Activated CD4-positive, alpha-beta T cell treated with anti-CD3 and anti-CD28 coated beads for 4 hours (primary cell): ENCODE data around the gene EME2.
"Not testable (repeated sequence)": the region's sequence is repeated elsewhere in the genome, so short reads cannot be mapped to it uniquely, and the experiment has no call there.

ENCODE experiments used
- DNase-seq, 2 donors: peaks; one replicate each; pipeline ENCODE4 v3.0.0-alpha.2; 2020

EME2 gene

DNA sequence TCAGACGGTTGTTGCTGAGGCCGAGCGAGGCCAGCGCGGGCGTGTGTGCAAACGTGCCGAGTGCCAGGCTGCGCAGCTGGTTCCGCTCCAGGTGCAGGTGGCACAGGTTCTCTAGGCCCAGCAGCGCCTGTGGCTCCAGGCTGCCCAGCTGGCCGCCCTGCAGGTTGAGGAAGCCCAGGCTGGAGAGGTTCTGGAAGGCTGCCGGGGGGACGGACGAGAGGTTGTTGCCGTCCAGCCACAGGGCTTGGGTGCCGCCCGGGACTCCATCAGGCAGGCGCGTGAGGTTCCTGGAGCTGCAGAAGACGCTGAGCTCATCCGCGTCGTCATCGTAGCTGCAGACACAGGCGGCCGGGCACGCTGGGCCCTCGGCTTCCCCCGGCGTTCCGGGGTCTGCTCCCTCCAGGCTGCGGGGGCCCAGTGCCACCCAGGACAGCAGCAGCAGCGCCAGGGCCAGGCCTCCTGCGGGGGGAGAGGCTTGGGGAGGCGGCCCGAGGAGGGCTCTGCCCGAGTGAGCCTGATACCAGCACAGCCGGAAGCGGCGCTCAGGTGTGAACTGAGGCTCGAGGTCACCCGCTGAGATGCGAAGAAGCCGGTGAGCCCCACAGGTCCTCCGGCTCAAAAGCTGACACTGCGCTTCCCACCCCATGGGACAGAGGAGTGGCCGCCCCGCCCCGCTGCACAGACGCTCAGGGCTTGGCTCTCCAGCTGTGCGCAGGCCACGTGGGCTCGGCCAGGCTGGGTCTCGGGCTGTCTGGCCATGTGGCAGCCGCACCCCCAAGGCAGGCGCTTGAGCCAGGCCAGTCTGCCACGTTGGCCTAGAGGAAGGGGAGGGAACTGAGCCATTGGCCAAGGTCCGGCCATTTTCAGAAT lies 19.6 kb downstream of the EME2 start:
- DNase-seq = no peak

- no peak for DNase-seq
Measured at GRCh38 chr16:1792836-1793577, 20.4 kb downstream of the EME2 start.

- DNase-seq = no peak
Measured at GRCh38 chr16:1793578-1794220, 21.1 kb downstream of the EME2 start, which contains the start of gene IGFALS. Gene IGFALS (minus strand): TSS chr16:1793705. CDS start chr16:1793652, 53 bp downstream.

- no peak for DNase-seq
Measured at GRCh38 chr16:1794221-1794871, 21.7 kb downstream of the EME2 start.

DNA sequence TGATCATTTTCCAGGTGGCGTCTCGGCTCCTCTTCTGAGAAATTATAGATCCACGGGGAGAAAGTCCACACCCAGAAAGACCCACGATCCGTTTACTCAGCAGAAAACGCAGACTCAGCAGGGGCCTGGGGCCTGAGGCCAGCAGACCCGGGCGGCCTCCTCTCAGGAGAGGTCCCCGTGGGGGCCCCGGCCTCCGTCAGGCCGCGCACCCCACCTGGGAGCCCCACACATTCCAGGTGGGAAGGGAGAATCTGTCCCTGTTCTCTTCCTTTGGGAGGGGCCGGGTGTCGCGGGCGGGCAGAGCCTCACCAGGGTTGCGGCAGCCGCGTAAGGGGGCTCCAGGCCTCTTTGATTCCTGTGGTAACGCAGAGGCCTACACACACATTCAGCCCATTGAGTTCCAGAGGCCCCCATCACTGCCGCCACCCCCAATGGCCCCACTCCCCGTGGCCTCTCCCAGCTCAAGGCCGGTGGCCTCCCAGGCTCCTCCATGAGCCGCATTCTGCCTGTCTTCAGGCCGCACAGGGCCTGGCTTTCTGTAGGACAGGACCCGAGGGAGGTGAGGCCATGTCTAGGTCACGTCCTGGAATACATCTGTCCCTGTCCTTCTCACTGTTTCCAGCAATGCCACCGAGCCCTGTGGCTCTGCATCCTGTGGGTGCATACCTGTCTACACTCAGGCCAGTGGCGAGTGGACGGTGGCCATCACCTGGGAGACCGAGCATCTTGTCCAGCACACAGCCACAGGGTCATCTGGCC lies 22.5 kb downstream of the EME2 start:
- no peak for DNase-seq

GRCh38 chr16:1799263-1799662 lies 26.7 kb downstream of the EME2 start:
- not testable (repeated sequence) for DNase-seq

- DNase-seq = no peak
Measured at GRCh38 chr16:1800701-1801100, 28.1 kb downstream of the EME2 start.

GRCh38 chr16:1807626-1808025 lies 35.0 kb downstream of the EME2 start:
- DNase-seq = no peak

- DNase-seq = no peak
Measured at GRCh38 chr16:1808691-1809090, 36.1 kb downstream of the EME2 start.

GRCh38 chr16:1809281-1809801 lies 36.7 kb downstream of the EME2 start:
- DNase-seq = no peak

DNA sequence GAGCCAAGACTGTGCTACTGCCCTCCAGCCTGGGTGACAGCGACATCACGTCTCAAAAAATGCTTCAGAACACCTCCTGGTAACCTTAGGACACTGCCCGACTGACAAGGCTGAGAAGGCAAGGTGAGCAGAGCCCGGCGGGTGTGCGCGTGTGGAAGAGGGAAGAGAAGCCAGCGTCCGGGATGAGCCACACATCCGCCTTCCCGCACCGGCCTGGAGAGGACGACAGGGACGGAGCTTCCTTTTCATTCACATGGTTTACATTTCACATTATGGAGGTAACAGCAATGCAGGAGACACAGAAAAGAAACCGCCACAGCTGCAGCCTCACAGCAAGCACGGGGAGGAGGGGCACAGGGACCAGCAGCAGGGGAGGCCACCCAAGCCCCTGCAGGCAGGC lies 37.5 kb downstream of the EME2 start:
- DNase-seq = no peak

GRCh38 chr16:1810536-1810935 lies 37.9 kb downstream of the EME2 start:
- DNase-seq = no peak

- peak; percentile 46 to 56 for DNase-seq
Measured at GRCh38 chr16:1812732-1813163, 40.1 kb downstream of the EME2 start.

DNA sequence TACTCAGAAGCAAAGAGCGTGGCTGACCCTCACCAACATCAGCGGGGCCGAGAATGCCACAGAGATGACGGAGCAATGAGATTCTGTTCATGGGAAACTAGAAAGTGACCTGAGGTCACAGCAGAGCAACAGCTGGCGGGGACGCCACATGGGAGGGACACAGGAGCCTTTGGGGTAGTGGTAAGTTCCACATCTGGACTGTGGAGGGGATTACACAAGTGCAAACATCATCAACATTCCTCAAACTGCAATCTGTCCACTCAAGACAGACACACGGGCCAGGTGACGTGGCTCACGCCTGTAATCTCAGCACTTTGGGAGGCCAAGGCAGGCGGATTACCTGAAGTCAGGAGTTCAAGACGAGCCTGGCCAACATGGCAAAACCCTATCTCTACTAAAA lies 42.9 kb downstream of the EME2 start:
- no peak for DNase-seq

GRCh38 chr16:1816396-1817275 lies 44.0 kb downstream of the EME2 start:
- no peak for DNase-seq

DNA sequence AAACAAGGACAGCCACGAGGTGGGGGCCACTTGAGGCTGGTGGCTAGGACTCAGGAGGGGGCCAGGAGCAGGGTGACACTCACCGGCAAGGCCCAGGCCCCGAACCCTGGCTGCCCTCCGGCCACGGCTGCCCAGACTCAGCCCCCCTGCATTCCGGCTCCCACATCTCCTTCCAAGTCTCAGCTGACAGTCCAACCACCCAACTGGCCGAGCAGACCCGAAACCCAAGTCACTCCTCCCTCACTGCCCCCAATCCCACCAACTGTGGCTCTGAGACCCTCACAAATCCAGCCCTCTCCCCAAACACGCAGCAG lies 44.6 kb downstream of the EME2 start:
- no peak for DNase-seq

DNA sequence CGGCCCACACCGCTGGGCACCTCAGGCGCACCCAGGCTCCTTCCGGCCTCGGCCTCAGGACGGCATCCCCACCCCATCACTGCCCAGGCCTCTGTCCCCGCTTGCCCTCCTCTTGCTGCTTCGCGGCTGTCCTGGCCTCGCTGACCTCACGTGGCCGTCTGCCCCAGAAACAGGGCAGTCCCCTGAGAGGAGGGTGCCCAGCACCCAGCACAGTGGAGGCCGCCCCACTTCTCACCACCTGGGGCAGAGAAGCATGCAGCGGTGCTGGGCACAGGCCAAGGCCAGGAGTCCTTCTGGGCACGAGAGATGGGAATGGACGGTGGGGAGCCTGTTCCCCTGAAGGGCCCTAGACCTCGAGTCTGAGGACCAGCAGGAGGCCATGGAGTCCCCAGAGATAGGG lies 45.1 kb downstream of the EME2 start:
- no peak for DNase-seq

DNA sequence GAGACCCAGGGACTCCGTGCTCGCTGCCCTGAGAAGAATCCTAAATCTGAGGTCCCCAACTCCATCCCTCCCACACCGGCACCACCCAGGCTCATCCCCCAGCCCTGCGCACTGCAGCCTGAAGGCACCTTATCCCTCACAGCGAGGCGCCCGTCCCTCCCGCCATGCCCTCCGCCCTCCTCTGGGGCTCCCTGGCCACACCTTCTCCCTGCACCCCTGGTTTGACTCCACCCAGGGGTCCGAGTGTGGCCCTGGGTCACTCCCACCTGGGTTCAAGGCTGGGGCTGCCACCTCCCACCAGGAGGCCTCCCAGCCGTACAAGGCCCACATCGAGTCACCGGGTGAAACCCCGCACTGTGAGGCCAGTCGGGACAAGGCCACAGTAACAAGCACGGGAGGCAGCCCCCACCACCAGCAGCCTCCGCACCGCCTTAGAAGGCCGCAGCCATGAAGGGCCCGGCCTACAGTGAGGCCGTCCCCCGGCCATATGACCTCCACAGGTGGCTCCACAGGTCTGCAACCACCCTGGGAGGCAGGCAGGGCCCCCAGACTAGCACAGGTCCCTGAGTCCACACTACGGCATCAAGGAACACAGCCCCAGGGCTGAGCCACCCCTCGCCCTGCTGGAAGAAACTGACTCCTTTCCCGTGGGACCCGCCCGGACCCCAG lies 45.7 kb downstream of the EME2 start:
- DNase-seq = no peak

- DNase-seq = no peak
Measured at GRCh38 chr16:1818873-1819525, 46.4 kb downstream of the EME2 start.

GRCh38 chr16:1819611-1820010 lies 47.0 kb downstream of the EME2 start:
- no peak for DNase-seq
